Activated CD4-positive, alpha-beta T cell treated with anti-CD3 and anti-CD28 coated beads for 24 hours (primary cell): Measurements from ENCODE around the gene MCM3.

Experiments
- DNase-seq, 2 donors: peaks; one replicate each; pipeline ENCODE4 v3.0.0-alpha.2; 2020; ENCODE audit warnings: low read depth in 2 of 2

Gene MCM3

DNA sequence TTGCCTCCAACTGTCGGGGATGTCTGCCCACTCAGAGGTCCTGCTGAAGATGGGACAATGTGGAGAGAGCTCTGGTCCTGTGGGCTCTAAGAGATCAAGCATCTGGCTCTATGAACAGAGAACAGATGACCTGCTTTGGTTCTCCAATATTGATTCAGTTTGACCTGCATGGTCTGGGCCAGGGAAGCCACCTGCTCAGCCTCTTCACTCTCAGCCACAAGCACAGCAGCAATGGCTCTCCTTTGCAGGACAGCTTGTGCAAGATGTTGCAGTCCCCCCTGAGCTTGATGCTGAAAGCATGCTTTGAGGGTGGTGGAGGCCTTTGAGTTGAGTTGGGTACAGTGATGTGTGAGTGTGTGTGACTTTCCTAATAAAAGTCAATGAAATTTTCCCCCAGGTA, 18.6 kb upstream of the MCM3 start:
- DNase-seq = no peak

DNA sequence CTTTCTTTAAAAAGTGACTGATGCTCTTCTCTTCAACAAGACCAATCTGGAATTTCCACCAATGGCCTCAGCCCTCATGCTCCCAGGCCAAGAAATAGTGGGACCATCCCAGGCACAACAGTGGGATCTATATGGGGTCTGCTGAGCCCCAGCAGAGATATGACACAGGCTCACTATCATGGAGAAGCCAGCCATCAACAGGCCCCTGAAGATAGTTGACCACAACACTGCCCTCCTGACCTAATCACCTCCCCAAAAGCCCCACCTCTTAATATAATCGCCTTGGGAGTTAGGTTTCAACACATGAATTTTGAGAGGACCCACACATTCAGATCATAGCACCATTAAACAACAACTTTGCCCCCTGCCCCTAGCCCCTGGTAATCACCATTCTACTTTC, 16.8 kb upstream of the MCM3 start:
- no peak for DNase-seq

- DNase-seq = no peak
Observed at GRCh38 chr6:52300489-52300931, 16.0 kb upstream of the MCM3 start.

DNA sequence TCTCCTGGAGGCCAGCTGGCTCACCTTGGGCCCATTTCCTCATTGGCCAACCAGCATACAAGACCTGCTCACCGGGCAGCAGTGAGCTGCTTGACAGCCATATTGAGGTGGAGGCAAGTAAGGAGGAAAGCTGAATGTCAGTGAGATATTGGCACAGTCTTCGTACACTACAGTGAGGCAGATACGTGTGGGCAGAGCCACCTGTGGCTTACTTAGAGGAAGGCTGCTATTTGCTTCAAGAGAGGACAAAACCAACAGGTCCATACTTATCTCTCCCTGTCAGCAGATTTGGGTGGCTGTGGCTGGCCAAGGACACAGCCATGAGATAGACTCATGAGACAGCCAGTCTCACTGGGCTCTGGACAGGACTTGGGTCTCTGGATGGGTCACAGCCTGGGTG, 15.1 kb upstream of the MCM3 start:
- DNase-seq = no peak

DNA sequence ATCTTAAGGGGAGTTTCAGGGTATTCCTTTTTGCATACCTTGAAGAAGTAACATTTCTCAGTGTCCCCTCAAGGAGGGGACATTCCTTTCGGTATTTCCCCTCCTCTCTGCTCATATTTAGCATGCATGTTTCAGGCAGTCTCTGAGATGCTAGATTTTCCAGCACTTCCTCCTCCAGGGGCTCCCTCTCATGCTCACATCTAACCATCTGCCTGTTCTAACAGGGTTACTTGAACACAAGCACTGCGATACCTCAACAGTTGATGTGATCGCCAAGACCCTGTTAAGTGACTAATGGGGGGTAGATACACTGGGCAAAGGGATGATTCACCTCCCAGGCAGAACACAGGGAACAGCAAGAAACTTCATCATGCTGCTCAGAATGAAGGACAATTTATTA, 12.9 kb upstream of the MCM3 start:
- no peak for DNase-seq

DNA sequence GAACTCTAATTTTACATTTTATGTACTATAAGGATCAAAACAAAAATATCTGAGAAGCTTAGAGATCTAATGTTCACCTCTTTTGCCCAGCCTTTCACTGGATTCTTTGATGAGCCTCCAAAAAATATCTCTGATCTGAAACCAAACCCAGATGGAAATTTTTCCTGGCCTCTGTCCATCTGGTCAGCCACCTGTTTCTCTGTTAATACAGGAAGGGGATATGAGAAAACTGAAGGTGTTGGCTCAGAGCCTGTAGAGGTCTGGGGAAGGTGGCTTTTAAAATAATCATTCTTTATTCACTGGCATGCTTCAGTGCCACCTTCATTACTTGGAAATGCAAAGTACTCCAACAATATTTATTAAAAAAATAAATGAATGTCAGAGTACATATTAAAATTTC, 8.5 kb upstream of the MCM3 start:
- DNase-seq = no peak

DNA sequence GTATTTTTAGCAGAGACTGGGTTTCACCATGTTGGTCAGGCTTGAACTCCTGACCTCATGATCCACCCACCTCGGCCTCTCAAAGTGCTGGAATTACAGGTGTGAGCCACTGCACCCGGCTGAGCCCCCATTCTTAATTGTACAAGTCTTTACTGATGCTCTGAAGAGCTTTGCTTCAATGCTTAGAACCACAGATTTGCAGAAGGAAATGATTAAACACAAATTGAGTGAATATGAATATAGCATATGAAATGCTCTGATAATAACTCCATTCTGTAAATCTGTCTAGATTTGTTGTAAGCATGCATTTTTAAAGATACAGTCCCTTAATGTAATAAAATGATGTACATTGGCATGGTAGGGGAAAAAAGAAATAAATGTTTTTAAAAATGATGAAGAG, 4.3 kb upstream of the MCM3 start:
- DNase-seq = no peak

DNA sequence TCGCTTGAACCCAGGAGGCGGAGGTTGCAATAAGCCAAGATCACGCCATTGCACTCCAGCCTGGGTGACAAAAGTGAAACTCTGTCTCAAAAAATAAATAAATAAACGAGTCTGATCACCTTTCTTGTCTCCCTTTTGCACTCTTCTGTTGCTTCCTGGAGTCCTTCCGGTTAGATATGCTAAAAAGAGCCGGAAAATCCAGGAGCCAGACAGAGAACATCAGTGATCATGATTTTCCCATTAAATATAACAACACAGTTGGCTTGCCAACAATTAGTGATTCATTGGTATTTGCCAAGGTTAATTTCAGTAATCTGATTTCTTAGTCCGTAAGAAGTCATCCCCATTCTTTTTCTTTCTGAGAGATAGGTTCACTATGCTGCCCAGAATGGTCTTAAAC, 3.7 kb upstream of the MCM3 start:
- no peak for DNase-seq

DNA sequence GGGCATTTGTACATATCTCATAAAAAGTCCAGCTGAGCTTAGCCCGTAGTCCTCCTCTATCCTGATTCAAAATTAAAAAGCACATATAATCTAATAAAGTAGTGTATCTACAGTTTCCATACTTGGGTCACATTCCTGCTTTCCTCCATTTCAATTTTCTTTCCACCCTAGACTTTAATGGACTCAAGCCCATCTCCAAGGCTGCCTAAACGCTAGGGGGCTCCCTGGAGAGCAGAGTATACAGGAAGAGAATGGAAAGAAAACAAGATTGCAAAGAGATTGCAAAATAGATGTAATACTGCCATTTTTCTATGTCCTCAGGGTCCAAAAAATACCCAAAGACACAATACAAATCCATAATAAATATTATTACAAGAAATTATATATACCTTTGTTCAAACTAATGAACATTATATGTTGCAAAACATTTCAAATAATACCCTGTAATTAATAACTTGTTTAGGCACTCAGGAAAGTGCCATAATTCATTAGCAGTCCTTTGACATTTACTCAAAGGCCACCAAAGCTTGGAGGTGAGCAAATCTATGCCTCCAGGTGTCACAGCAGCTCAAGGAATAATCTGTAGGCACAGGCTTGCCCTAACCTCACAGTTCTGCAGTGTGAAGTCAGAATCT, 2.4 kb upstream of the MCM3 start:
- DNase-seq = peak; percentile 53 to 56

DNA sequence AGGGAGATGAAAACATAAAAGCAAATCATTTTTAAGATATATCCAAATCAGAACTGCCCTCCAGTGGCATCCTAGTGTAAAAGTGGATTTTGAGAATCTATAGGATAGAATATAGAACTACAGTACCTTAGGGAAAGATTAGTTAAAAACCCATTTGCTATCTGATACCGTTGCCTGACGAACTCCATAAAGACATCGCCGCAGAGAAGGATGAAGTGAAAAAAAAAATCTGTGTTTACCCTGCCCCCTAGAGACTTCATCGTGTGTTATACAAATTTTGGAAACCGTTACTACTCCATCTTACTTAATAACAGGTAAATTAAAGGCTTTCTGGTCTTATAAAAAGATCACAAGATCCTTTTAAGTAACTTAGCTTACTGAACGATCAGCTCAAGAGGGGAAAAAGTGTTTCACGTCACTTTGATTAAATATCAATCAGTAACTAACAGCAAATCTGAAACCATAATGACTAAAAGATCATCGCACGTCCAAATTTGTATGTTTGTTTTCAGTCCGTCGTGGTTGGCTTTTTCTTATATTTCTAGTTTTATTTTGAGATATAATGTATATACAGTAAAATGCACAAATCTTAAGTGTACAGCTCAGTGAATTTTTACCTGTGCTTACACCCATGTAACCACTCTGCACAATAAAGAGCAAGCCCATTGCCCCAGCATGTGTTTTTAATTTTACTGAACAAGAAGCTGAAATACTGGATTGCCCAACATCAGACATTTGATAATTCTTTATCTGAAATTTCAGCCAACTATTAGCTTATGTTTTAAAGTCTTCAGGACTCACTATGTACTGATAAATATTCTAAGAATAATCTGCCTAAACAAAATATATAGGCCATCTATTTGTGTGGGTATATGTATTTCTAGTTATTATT, 881 bp upstream of the MCM3 start:
- DNase-seq = no peak

DNA sequence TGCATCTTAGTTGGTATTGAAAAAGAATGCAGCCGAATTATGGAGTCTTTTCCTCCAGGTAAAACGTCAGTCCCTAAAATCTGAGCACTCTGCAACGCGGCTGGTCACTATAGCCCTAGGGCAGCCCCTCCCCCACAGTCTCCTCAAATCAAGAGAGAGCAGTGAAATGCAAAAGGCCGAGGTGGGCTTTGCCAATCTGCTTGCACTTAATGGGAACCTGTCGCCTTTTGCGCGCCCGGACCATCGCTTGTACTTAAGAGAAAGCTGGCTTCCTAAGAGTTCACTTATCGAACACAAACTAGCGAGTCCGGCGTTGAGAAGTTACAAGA, 447 bp downstream of the MCM3 start:
- DNase-seq = peak in 1 of 2 donors; percentile 57

- no peak for DNase-seq
Observed at GRCh38 chr6:52283111-52283510, 1.4 kb downstream of the MCM3 start.

DNA sequence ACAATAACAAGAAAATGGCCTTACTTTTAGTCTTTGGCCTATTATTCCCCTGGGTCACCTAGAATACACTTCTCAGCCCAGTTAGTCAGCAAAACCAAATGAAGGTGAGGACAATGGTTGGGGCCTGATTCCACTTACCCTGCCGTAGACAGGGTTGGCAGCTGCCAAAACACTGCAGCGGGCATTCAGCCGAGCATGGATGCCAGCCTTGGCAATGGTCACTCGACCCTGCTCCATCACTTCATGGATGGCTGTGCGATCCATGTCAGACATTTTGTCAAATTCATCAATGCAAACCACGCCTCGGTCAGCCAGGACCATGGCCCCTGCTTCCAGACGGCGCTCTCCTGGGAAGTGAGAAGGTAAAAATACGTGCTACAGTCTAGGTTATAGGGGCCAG, 8.4 kb downstream of the MCM3 start:
- no peak for DNase-seq

GRCh38 chr6:52271852-52272460, 12.6 kb downstream of the MCM3 start:
- DNase-seq = no peak

GRCh38 chr6:52263709-52264540, 20.6 kb downstream of the MCM3 start:
- DNase-seq = peak; percentile 44 to 47

DNA sequence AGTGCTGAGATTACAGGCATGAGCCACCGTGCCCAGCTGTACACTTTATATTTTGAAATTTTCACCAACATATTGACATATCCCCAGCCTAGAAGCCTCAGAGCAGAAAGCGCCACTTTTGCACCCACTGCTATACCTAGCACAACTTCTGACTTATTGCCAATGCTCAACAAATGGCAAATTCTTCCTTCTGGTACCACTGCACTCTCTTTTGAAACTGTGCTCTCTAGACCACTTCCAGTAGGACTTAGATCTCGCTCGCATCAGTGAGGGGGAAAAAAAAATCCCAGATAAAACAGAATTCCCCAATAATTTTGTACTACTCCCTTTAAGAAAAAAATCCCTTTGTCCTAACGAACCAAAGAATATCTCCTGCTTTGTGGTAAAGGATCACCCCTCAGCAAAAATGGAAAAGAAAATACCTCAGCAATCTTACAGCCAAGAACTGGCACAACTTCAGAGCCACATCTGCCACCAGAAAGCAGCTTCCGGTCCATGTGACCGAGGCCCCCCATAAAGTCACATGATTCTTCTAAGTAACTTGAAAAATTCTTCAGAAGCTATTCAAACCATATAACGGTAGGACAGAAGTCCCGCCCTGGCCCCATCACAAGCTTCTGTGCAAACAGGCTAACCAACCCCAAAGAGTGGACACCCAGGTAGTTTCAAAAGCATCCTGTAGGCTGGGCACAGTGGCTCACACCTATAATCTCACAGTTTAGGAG, 21.8 kb downstream of the MCM3 start:
- no peak for DNase-seq

GRCh38 chr6:52261229-52261628, 23.3 kb downstream of the MCM3 start:
- no peak for DNase-seq

DNA sequence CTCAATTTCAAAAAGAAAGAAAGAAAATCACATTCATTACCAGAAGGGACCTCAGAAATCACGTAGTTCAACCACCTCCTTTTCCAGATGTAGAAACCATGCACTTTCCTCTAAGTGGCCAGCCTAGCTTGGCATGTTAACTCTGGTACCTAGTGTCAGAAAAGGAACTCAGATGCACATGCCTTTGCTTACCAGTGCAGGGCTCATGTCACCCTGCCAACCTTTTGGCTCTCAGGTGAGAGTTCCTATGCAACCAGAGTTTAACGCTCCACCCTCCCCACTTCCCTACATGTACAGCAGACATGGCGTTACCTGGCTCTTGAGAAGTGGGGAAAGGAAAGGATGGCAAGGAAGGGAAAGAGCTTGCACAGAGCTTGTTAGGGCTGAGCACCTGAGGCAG, 23.9 kb downstream of the MCM3 start:
- DNase-seq = no peak

- no peak for DNase-seq
Observed at GRCh38 chr6:52255434-52255833, 29.1 kb downstream of the MCM3 start.

- DNase-seq = no peak
Observed at GRCh38 chr6:52254731-52255378, 29.7 kb downstream of the MCM3 start.

DNA sequence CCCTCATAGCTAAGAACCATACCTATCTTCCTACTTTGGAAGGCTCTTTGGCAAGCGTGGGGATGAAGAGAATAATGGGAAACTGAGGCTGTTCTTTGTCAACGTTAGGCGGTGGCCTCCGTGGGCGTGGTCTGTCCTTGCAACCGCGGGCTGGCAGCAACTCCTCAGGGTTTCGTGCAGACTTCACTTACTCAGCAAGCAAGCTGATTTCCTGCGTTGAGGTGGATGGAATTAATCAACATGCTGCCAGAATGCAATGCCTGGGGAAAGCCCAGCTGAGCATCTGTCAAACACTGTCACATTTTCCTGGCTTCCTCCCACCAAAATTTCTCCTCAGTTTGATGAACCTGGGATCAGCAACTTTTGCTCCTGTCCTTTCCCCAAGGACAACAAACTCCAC, 31.0 kb downstream of the MCM3 start:
- peak in 1 of 2 donors; percentile 40 for DNase-seq
